Measurements from ENCODE around the gene RTN4RL1. TPM values are rescaled to one million over a fixed set of nuclear protein-coding genes. Genes with fewer than 3 reads are reported as not detected.

RTN4RL1 gene
- total RNA-seq, 1 donor from 2014 or later = not detected

DNA sequence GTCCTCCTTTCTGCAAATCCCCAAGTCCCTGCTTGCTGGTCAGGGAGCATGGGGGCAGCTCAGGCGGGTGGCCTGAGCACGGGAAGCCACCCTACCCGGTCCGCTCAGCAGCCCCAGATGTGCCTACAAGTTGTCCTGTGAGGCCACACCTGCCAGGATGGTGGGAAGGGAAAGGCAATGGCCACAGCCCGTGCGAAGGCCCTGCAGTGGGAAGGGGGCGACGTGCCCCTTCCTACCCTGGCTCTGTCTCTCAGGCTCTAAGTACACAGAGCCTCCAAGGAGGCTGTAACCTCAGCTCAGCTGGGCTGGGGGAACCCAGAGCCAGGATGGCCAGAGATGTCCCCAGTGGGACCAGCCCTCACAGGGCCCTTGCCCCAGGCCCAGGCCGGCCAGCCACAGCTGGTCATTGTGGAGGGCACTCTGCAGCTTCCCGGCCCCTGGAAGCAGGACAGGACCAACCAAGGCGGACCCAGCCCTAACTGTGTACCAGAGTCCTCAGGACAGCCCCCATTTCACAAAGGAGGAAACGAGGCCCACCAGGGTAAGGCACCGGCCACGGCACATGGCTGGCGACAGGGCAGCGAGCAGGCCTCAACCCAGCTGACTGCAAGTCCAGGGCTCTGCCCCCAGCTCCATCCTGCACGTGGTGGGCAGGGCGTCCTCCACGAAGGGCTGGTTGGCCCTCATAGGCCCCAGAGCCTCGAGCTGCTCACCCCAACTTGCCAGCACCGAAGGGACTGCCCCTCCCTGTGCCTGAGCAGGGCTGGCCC lies 82.3 kb downstream of the RTN4RL1 start:
- H3K4me3 ChIP-seq (ENCODE audit: low read depth, low read length) = no peak overlapping the region
- TF ChIP-seq, protein P1, sequence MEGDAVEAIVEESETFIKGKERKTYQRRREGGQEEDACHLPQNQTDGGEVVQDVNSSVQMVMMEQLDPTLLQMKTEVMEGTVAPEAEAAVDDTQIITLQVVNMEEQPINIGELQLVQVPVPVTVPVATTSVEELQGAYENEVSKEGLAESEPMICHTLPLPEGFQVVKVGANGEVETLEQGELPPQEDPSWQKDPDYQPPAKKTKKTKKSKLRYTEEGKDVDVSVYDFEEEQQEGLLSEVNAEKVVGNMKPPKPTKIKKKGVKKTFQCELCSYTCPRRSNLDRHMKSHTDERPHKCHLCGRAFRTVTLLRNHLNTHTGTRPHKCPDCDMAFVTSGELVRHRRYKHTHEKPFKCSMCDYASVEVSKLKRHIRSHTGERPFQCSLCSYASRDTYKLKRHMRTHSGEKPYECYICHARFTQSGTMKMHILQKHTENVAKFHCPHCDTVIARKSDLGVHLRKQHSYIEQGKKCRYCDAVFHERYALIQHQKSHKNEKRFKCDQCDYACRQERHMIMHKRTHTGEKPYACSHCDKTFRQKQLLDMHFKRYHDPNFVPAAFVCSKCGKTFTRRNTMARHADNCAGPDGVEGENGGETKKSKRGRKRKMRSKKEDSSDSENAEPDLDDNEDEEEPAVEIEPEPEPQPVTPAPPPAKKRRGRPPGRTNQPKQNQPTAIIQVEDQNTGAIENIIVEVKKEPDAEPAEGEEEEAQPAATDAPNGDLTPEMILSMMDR (IDR thresholded peaks at IDR 0.05; ENCODE audit: insufficient read depth, low read length, poor library complexity, severe bottlenecking) = no peak
- peaks cover 27% of the 10 kb centered on the region for H3K27me3 ChIP-seq (ENCODE audit: control insufficient read depth, insufficient read depth, low read length)
- no peak for DNase-seq (ENCODE audit: low read depth)
- no peaks in the 10 kb centered on the region for H3K36me3 ChIP-seq (ENCODE audit: control insufficient read depth, insufficient read depth, low read length)

DNA sequence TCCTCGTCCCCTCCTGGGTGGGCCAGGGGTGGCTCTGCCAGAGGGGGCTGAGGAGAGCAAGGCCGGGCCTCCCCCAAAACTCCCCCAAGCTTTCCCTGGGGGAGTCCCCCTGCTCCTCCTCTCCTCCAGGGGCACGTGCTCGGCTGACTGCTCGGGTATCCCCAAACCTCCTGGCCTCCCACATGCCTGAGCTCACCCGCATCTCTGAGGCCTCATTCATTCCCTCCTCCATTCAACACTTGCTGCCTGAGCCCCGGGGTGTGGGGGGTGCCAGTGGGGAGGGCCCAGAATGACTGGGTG lies 83.1 kb downstream of the RTN4RL1 start:
- TF ChIP-seq, protein P1 (IDR thresholded peaks at IDR 0.05; ENCODE audit: insufficient read depth, low read length, poor library complexity, severe bottlenecking) = no peak
- Histone ChIP-seq H3K27me3 (ENCODE audit: control insufficient read depth, insufficient read depth, low read length) (peaks cover 29% of the 10 kb centered on the region), H3K4me3 (ENCODE audit: low read depth, low read length) (no peak overlapping the region), H3K36me3 (ENCODE audit: control insufficient read depth, insufficient read depth, low read length) (no peaks in the 10 kb centered on the region)
- DNase-seq (ENCODE audit: low read depth) = no peak

DNA sequence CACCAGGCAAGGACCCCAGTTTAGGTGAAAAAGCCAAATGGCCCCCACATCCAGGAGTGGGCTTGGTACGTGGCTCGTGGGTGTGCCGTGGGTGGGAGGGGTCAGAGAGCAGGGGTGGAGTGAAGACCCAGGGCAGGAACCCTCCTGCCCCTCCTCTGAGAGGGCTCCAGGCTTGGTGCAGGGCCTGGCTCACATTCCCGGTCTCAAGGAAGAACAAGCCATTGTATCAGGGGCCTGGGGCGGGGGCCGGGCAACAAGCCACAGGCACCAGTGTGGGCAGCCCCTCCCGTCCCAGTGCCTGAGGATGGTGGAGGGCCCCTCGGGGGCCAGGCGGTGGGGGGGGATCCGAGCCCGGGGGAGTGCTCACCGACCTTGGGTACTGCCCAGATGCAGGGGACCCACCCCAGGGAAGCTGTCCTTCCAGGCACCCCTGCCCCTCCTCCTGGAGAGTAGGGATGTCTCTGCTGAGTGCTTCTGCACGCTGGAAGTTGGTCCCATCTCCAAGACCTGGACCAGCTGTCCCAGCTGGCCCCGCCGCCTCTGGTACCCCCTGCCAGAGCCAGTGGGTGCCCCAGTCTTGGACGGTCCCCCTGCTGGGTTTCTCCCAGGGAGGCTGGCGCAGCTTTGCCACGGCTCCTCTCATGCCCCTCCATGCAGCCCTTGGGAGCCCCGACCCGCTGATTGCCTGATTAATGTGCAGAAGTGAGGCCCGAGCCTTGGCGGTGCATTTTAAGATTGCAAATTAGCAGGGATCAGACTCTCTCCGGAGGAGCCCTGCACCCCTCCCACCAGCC lies 83.7 kb downstream of the RTN4RL1 start:
- no peak overlapping the region for H3K4me3 ChIP-seq (ENCODE audit: low read depth, low read length)
- DNase-seq (ENCODE audit: low read depth) = no peak
- TF ChIP-seq, protein P1 (IDR thresholded peaks at IDR 0.05; ENCODE audit: insufficient read depth, low read length, poor library complexity, severe bottlenecking) = no peak
- no peaks in the 10 kb centered on the region for H3K36me3 ChIP-seq (ENCODE audit: control insufficient read depth, insufficient read depth, low read length)
- peaks cover 29% of the 10 kb centered on the region for H3K27me3 ChIP-seq (ENCODE audit: control insufficient read depth, insufficient read depth, low read length)

DNA sequence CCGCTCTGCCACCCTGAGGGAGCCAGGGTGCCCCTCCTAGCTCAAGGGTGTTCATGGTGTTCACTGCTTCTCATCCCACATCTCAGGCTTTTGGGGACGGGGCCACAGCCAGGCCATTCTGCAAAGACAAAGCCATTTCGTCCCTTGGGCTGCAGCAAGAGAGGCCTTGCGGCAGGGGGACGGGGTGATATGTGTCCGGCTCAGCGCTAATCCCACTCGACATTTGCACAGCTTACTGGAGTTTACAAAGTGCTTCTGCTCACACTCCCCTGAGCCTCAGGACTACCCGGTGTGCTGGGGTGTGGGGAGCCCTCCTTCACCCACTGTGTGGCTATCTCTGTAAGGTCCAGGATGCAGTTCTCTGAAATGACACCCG lies 84.3 kb downstream of the RTN4RL1 start:
- TF ChIP-seq, protein P1 (IDR thresholded peaks at IDR 0.05; ENCODE audit: insufficient read depth, low read length, poor library complexity, severe bottlenecking) = no peak
- H3K36me3 ChIP-seq (ENCODE audit: control insufficient read depth, insufficient read depth, low read length) = no peaks in the 10 kb centered on the region
- H3K4me3 ChIP-seq (ENCODE audit: low read depth, low read length) = no peak overlapping the region
- no peak for DNase-seq (ENCODE audit: low read depth)
- peaks cover 33% of the 10 kb centered on the region for H3K27me3 ChIP-seq (ENCODE audit: control insufficient read depth, insufficient read depth, low read length)

DNA sequence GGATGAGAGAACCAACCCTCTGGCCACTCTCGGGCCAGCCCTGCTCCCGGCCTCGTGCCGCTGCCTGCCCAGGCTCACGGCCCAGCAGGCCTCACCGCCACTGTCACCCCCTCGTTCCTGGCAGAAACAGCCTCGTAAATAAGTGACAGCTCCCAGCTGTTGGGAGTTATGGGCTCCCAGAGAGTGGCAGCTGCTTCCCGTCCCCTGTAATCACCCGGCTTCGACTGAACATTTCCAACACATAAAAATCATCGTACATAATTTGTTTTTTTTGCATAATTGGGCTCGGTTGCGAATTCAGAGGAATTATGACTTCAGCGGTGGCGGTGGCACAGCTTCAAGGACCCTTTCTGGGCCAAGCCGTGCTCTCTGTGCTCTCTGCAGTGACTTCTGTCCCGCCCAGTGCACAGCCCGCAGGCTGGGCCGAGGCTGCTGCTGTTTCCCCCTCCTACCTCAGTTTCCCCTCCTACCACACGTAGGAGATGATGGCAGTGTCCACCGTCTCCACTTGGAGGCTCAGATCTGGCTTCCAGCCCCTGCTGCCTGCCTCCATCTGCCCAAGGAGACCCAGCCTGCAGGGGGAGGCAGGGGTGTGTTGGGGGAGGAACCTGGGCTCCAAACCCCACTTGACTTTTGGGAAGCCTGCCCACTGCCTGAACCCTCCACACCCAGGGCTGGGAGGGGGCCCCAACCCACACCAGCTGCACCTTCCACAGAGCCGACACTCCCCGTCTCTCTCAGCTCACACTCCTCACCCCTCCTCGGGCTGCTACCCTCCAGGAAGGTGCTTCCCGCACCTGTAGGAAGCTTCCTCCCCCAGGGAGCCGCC lies 84.9 kb downstream of the RTN4RL1 start:
- Histone ChIP-seq H3K36me3 (ENCODE audit: control insufficient read depth, insufficient read depth, low read length) (no peaks in the 10 kb centered on the region), H3K27me3 (ENCODE audit: control insufficient read depth, insufficient read depth, low read length) (peaks cover 34% of the 10 kb centered on the region), H3K4me3 (ENCODE audit: low read depth, low read length) (no peak overlapping the region)
- TF ChIP-seq, protein P1 (IDR thresholded peaks at IDR 0.05; ENCODE audit: insufficient read depth, low read length, poor library complexity, severe bottlenecking) = no peak
- no peak for DNase-seq (ENCODE audit: low read depth)
